LNCAP (cell line): ENCODE results near the gene USP6NL.

Experiments
- TF ChIP-seq, protein P1 (sequence below): fragments of 450-650 bp; IDR thresholded peaks from 2 replicates; pipeline ENCODE4 v1.5.1; 2017; ENCODE audit warnings: mild to moderate bottlenecking

USP6NL gene

DNA sequence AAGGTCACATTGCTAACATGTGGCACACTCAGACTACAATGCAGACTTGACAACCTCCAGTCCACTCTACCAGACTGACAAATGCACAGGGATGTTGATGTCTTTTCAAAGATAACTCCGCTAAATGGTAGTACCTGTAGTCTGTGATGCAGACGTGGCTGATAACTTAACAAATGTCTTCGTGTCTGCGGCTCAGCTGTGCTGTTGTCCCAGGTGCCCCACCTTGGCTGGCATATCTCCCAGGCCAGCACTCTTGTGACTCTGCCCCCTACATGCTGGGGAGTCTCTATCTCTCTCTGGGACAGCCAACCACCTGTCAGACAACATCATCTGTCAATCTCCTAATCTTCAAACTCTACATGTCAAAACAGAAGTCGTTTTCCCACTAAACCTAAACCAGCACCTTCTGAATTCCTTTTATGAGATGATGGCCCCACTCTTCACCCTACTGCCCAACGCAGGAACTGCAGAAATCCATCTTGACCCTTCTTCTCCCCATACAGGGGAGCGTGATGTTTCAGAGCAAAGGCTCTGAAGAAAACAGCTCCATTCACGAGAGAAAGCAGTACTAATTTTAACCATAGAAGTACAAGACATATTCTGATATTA is 156.4 kb downstream of the USP6NL start:
- TF ChIP-seq, protein P1, sequence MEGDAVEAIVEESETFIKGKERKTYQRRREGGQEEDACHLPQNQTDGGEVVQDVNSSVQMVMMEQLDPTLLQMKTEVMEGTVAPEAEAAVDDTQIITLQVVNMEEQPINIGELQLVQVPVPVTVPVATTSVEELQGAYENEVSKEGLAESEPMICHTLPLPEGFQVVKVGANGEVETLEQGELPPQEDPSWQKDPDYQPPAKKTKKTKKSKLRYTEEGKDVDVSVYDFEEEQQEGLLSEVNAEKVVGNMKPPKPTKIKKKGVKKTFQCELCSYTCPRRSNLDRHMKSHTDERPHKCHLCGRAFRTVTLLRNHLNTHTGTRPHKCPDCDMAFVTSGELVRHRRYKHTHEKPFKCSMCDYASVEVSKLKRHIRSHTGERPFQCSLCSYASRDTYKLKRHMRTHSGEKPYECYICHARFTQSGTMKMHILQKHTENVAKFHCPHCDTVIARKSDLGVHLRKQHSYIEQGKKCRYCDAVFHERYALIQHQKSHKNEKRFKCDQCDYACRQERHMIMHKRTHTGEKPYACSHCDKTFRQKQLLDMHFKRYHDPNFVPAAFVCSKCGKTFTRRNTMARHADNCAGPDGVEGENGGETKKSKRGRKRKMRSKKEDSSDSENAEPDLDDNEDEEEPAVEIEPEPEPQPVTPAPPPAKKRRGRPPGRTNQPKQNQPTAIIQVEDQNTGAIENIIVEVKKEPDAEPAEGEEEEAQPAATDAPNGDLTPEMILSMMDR: no peak

DNA sequence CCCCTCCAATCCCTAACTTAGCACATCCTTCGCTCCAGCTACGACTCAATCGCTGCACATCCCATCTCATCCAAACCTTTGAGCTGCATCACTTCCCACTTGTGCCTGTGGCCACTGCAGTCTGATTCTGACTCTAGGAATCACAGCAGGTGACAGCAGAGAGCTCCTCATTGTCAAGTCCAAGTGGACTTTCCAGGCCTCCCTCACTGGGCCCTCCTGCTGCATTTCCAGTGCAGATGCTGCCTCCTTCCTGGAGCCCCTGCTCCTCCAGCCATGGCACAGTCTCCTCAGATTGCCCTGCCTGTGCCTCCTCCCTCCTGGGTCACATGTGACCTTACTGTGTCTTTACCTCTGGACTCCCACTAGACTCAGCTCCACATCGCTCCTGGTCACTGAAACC is 157.3 kb downstream of the USP6NL start:
- TF ChIP-seq, protein P1: no peak

DNA sequence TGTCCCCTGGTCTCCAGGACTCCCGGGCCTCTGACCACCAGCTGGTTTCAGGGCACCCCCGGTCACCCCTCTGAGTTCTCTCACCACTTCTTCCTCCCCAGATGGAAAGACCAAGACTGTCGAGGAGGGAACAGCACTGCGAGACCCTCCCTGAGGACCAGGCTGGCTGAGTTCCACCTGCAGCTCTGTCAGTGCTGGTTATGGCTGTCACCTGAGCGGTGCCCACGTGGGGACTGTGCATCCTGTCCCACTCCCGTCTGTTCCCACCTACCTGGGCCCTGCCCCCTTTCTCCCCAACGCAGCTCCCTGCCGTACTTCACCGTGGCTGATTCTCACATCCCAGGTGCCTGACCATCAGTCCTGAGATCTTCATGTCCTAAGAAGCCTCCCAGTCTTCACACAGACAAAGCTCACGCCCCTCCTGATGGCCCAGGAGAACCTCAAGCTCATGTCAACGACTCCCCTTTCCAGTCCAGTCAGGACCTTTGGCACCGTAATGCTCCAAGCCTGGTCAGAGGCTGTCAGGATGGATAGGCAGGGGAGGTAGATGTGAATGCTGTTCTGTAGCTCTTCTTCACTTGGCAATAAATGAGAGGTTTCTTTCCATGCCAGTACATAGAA is 159.7 kb downstream of the USP6NL start:
- TF ChIP-seq, protein P1: no peak

- TF ChIP-seq, protein P1: no peak
These were observed 161.0 kb downstream of the USP6NL start for GRCh38 chr10:11450427-11450826.

DNA sequence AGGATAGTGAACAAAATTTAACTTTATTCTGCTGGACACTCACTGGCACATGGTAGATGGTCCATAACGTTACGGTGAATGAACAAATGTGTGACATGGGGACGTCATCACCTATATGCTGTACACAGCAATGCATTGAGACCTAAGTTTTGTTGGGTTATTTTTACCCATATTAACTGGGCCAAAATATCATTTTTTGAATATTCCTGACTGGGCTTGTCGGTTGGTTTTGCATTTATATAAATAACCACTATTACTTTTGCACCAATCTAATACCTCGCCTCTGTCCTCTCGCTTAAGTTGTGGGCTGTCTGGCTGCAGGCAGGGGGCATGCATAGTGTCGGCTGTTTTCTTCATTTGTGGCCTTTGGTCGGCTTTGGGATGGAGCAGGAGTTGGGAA is 161.7 kb downstream of the USP6NL start:
- TF ChIP-seq, protein P1: no peak

DNA sequence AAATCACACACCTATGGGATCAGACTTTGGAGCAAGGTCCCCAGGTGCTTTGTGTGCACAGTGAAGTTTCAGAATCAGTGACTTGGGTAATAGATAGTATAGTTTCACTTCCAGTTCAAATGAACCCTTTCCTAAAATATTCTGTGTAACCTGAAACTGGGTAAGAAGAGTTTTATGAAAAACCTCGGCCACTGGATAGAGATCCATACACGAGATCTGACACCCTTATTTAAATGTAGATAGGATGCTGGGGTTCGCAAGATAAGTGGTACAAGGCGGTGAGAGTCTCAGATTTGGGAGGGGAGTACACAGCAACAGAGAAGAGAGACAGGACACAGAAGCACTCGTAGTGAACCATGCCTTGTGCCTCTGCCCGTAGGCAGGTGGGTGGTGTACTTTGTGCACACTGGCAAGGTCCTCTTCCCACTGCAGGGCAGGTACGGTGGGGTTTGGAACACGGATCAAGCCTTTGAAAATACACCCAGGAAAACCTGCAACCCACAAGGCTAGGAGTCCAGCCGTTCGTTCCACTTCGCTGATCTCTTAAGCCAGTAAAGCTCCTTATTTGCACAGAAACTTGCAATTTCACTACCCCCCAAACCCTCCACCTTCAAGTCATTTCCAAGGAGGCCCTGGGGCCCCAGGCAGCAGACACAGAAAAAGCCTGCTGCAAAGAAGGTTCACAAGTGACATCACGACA is 162.8 kb downstream of the USP6NL start:
- TF ChIP-seq, protein P1: no peak

DNA sequence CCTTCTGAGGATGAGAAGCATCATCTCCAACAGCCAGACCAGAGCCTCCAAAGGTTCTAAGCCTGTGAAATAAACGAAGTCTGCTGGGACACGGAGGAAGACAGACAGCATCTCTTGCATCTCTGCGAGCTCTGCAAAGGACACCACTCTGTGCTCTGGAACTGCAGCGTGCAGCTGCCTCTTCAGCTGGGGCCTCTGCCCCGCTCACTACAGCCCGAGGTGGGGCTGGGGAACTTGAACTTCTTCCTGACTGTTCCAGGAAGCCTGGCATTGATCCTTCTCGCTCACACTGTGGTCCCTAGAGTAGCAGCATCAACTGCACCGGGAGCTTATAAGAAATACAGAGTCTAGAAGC is 163.3 kb downstream of the USP6NL start:
- TF ChIP-seq, protein P1: no peak
